AML-193 (cell line): Measurements from ENCODE around the gene MKX.
"Not testable (repeated sequence)": the region's sequence is repeated elsewhere in the genome, so short reads cannot be mapped to it uniquely, and the experiment has no call there.

Experiments
- DNase-seq, 2 experiments: peaks; one replicate each; lab custom pipeline; 2025; lab: John Stamatoyannopoulos, UW

The MKX gene

GRCh38 chr10:27692663-27693062 lies 53.0 kb downstream of the MKX start:
- no peak for DNase-seq

GRCh38 chr10:27688991-27689390 lies 56.6 kb downstream of the MKX start:
- no peak for DNase-seq

- no peak for DNase-seq
These were observed 57.3 kb downstream of the MKX start for GRCh38 chr10:27688276-27688675.

GRCh38 chr10:27687743-27688142 lies 57.9 kb downstream of the MKX start:
- DNase-seq = no peak

GRCh38 chr10:27687326-27687725 lies 58.3 kb downstream of the MKX start:
- DNase-seq = no peak

- DNase-seq = no peak
These were observed 59.9 kb downstream of the MKX start for GRCh38 chr10:27685681-27686080.

GRCh38 chr10:27683226-27683625 lies 62.4 kb downstream of the MKX start:
- DNase-seq = no peak

GRCh38 chr10:27681795-27682194 lies 63.8 kb downstream of the MKX start:
- DNase-seq = not testable (repeated sequence)

- no peak for DNase-seq
These were observed 64.7 kb downstream of the MKX start for GRCh38 chr10:27680691-27681605.

- no peak for DNase-seq
These were observed 65.5 kb downstream of the MKX start for GRCh38 chr10:27680006-27680557.

GRCh38 chr10:27679369-27679912 lies 66.2 kb downstream of the MKX start:
- no peak for DNase-seq

- DNase-seq = no peak
These were observed 67.5 kb downstream of the MKX start for GRCh38 chr10:27678166-27678565.

GRCh38 chr10:27673065-27673464 lies 72.6 kb downstream of the MKX start:
- DNase-seq = no peak

- DNase-seq = no peak
These were observed 73.8 kb downstream of the MKX start for GRCh38 chr10:27671821-27672220.

GRCh38 chr10:27664461-27664860 lies 81.2 kb downstream of the MKX start:
- no peak for DNase-seq

- no peak for DNase-seq
These were observed 82.0 kb downstream of the MKX start for GRCh38 chr10:27663621-27664020.

GRCh38 chr10:27661514-27662286 lies 83.9 kb downstream of the MKX start:
- DNase-seq = no peak

GRCh38 chr10:27660711-27661110 lies 84.9 kb downstream of the MKX start:
- peak; percentile 5 for DNase-seq

GRCh38 chr10:27660268-27660667 lies 85.4 kb downstream of the MKX start:
- DNase-seq = no peak

- DNase-seq = no peak
These were observed 85.8 kb downstream of the MKX start for GRCh38 chr10:27659786-27660185.

- no peak for DNase-seq
These were observed 86.8 kb downstream of the MKX start for GRCh38 chr10:27658788-27659187.

- no peak for DNase-seq
These were observed 90.3 kb downstream of the MKX start for GRCh38 chr10:27655296-27655695.

GRCh38 chr10:27654284-27654683 lies 91.3 kb downstream of the MKX start:
- no peak for DNase-seq
